Measurements from ENCODE around the gene HP1BP3.

DNA sequence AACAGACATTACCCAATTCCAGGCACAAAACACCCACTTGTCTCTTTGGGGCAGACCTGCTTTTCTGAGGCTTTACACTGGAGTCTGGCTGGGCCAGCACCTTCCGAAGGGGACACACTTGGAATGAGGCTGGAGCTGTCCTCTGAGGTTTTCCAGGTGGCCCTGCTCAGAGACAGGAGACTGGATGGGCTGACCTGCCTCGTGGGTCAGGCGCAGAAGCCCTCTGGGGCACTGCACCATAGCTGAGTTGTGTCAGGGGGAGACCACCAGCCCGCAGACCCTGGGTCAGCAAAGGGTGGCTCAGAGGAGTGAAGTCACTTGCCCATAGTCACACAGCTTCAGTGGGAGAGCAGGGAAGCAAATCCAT, 56.4 kb downstream of the HP1BP3 start:
- TF ChIP-seq CTCF (IDR thresholded peaks at IDR 0.05; ENCODE audit: poor library complexity, severe bottlenecking) (no peak), SMC3 (conservative IDR thresholded peaks at IDR 0.05; ENCODE audit: poor library complexity) (no peak)
